C4-2B (cell line): ENCODE data around the gene SDK2.

Source experiments
- H3K27ac ChIP-seq: fragments of 450-650 bp; 2 replicates; pipeline ENCODE4 v1.5.1; 2017
- ZFX ChIP-seq: fragments of 450-650 bp; IDR thresholded peaks from 2 replicates; pipeline ENCODE4 v1.6.1; 2017
- TF ChIP-seq, protein P1 (sequence below): fragments of 450-650 bp; conservative IDR thresholded peaks from 2 replicates; pipeline ENCODE4 v1.5.1; 2017; ENCODE audit warnings: mild to moderate bottlenecking

The SDK2 gene

GRCh38 chr17:73323409-73324159 lies 320.7 kb downstream of the SDK2 start:
- TF ChIP-seq, protein P1, sequence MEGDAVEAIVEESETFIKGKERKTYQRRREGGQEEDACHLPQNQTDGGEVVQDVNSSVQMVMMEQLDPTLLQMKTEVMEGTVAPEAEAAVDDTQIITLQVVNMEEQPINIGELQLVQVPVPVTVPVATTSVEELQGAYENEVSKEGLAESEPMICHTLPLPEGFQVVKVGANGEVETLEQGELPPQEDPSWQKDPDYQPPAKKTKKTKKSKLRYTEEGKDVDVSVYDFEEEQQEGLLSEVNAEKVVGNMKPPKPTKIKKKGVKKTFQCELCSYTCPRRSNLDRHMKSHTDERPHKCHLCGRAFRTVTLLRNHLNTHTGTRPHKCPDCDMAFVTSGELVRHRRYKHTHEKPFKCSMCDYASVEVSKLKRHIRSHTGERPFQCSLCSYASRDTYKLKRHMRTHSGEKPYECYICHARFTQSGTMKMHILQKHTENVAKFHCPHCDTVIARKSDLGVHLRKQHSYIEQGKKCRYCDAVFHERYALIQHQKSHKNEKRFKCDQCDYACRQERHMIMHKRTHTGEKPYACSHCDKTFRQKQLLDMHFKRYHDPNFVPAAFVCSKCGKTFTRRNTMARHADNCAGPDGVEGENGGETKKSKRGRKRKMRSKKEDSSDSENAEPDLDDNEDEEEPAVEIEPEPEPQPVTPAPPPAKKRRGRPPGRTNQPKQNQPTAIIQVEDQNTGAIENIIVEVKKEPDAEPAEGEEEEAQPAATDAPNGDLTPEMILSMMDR = no peak
- no peak for TF ChIP-seq ZFX
- H3K27ac ChIP-seq = no peak overlapping the region

GRCh38 chr17:73320601-73321264 lies 323.5 kb downstream of the SDK2 start:
- no peak for TF ChIP-seq ZFX
- TF ChIP-seq, protein P1 = no peak

DNA sequence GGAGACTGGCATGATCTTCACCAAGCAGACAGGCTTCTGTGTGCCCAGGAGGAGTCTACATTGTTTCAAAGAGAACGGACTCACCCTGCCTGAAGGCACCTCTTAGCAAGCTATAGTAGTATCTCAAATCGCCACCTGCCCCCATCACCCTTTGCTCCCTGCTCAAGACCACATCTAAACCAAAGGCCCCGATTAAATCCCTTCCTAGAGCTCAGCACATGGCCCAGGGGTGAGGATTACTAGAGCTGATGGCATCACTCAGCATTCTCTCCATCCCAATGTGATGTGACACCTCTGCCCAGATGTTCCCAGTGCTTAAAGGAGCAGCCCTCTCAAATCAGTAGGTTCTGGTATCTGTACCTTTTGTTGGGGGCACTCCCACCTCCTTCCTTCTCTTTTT lies 324.5 kb downstream of the SDK2 start:
- TF ChIP-seq ZFX = no peak
- TF ChIP-seq, protein P1 = no peak
- H3K27ac ChIP-seq = no peak overlapping the region

More at GRCh38 chr17:73320601-73321264, 323.5 kb downstream of the SDK2 start:
- no peak overlapping the region for H3K27ac ChIP-seq

DNA sequence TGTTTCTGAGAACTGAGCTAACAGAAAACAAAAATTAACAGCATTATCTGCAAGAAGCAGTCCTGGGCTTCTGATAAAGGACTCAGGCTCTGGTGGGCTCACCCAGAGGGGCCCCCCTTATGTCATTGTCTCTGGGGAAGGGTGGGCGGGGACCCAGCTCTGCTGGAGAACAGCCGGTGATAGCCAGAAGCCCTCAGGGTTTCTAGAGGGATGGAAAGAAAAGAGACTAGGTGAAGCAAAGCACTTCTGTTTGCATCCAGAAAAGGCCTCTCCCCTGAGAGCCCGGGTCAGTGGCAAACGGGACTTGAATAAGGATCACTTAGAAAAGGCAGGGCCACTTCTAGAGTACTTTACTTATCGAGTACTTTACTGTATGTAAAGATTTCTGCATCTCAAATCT lies 325.4 kb downstream of the SDK2 start:
- TF ChIP-seq, protein P1 = no peak
- no peak for TF ChIP-seq ZFX
- H3K27ac ChIP-seq = no peak overlapping the region

DNA sequence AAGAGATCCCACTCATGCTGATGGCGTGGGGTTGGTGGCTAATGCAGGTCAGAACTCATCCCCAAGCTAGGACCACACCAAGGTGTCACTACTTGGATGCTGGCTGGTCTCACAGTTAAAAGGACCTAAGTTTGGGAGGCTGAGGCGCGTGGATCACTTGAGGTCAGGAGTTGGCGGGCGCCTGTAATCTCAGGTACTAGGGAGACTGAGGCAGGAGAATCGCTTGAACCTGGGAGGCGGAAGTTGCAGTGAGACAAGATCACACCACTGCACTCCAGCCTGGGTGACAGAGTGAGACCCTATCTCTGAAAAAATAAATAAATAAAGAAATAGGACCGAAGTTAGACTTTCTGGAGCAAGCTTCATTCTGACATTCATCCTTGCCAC lies 325.8 kb downstream of the SDK2 start:
- TF ChIP-seq, protein P1 = no peak
- H3K27ac ChIP-seq = no peak overlapping the region

- no peak overlapping the region for H3K27ac ChIP-seq
Measured at GRCh38 chr17:73317513-73318426, 326.5 kb downstream of the SDK2 start.

More at GRCh38 chr17:73317513-73318426, 326.5 kb downstream of the SDK2 start:
- no peak for TF ChIP-seq ZFX
- TF ChIP-seq, protein P1 = no peak
